Fibroblast of skin of left quadriceps (primary cell): ENCODE data around the gene ADGRB3.

Experiments
- DNase-seq, 2 experiments: peaks; one replicate each; pipeline ENCODE4 v3.0.0-alpha.2; 2013; ENCODE audit warnings: low read depth in 2 of 2

The ADGRB3 gene

GRCh38 chr6:69314531-69314930, 679.4 kb downstream of the ADGRB3 start:
- no peak for DNase-seq

GRCh38 chr6:69331886-69332285, 696.8 kb downstream of the ADGRB3 start:
- DNase-seq, result no peak

- DNase-seq, result no peak
Measured at GRCh38 chr6:69337311-69337710, 702.2 kb downstream of the ADGRB3 start.

GRCh38 chr6:69338431-69339162, 703.5 kb downstream of the ADGRB3 start:
- no peak for DNase-seq

GRCh38 chr6:69339163-69339550, 704.1 kb downstream of the ADGRB3 start:
- DNase-seq, result no peak

- DNase-seq, result no peak
Measured at GRCh38 chr6:69340196-69340595, 705.1 kb downstream of the ADGRB3 start.

GRCh38 chr6:69343851-69344250, 708.8 kb downstream of the ADGRB3 start:
- no peak for DNase-seq

- DNase-seq, result no peak
Measured at GRCh38 chr6:69349771-69350170, 714.7 kb downstream of the ADGRB3 start.

- DNase-seq, result no peak
Measured at GRCh38 chr6:69362209-69362608, 727.1 kb downstream of the ADGRB3 start.

- no peak for DNase-seq
Measured at GRCh38 chr6:69366831-69367230, 731.7 kb downstream of the ADGRB3 start.

- DNase-seq, result no peak
Measured at GRCh38 chr6:69368613-69369012, 733.5 kb downstream of the ADGRB3 start.

- DNase-seq, result no peak
Measured at GRCh38 chr6:69370763-69371162, 735.7 kb downstream of the ADGRB3 start.

- DNase-seq, result no peak
Measured at GRCh38 chr6:69378326-69378725, 743.2 kb downstream of the ADGRB3 start.

GRCh38 chr6:69379518-69379917, 744.4 kb downstream of the ADGRB3 start:
- no peak for DNase-seq

GRCh38 chr6:69383627-69384026, 748.5 kb downstream of the ADGRB3 start:
- DNase-seq, result no peak

GRCh38 chr6:69386426-69386825, 751.3 kb downstream of the ADGRB3 start:
- DNase-seq, result no peak

- DNase-seq, result no peak
Measured at GRCh38 chr6:69390125-69390524, 755.0 kb downstream of the ADGRB3 start.

GRCh38 chr6:69391106-69391505, 756.0 kb downstream of the ADGRB3 start:
- no peak for DNase-seq

GRCh38 chr6:69392745-69393144, 757.7 kb downstream of the ADGRB3 start:
- DNase-seq, result no peak

- DNase-seq, result no peak
Measured at GRCh38 chr6:69398311-69398710, 763.2 kb downstream of the ADGRB3 start.

- no peak for DNase-seq
Measured at GRCh38 chr6:69398729-69399128, 763.6 kb downstream of the ADGRB3 start.

- no peak for DNase-seq
Measured at GRCh38 chr6:69408886-69409285, 773.8 kb downstream of the ADGRB3 start.

- peak; percentile 49 to 50 for DNase-seq
Measured at GRCh38 chr6:69416776-69417175, 781.7 kb downstream of the ADGRB3 start.

GRCh38 chr6:69421269-69421668, 786.2 kb downstream of the ADGRB3 start:
- DNase-seq, result no peak
